ENCODE measurements around the gene IARS2.
"Not testable (repeated sequence)": the region's sequence is repeated elsewhere in the genome, so short reads cannot be mapped to it uniquely, and the experiment has no call there.

Gene IARS2

DNA sequence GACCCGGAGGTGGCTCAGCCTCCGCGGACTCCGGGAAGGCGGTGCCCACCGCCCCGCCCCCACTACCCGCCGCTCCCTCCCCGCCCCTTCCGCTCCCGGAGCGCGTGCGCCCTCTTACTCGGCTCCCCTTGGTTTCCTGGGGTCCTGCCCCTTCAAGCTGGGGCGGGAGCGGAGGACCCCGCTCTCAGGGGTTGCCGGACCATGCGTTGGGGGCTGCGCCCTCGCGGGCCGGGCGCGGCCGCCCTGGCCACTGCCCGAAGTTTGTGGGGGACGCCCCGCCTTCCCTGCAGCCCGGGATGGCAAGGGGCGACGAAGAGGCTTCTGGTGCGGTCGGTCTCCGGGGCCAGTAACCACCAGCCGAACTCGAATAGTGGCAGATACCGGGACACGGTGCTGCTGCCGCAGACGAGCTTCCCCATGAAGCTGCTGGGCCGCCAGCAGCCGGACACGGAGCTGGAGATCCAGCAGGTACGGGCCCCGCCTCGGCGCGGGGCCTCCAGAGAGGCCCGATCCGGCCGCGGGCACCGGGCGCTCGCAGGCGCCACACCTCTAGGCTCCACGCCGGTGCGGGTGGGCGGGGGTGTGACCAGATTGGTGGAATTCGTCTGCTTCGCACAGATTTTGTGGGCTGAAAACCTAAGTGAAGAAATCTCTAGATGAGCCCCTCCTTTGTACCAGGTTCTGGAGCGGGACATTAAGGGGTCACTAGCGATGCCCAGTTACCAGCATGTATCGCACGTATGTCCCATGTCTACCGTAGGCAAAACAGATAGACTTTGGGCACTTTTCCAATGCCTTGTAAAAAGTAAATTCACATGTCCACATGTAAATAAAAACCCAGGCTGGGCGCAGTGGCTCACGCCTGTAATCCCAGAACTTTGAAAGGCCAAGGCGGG, at the start of gene IARS2:
IARS2 (plus strand) TSS at position 117 of the 896 bp plus-strand sequence; CDS start at position 202, 85 bp downstream.
- H3K36me3 Mint-ChIP-seq (ENCODE audit: low read depth): peaks cover 14% of the 10 kb centered on the region
- H3K4me1 Mint-ChIP-seq (ENCODE audit: low read depth): peaks cover 17% of the 10 kb centered on the region
- peak within 1 kb of the TSS; percentile 46 for H3K4me3 Mint-ChIP-seq
- no peaks in the 10 kb centered on the region for H3K9me3 Mint-ChIP-seq
- peak within 1 kb of the TSS; percentile 26 for H3K27ac Mint-ChIP-seq
- H3K27me3 Mint-ChIP-seq (ENCODE audit: low read depth): no peaks in the 10 kb centered on the region

DNA sequence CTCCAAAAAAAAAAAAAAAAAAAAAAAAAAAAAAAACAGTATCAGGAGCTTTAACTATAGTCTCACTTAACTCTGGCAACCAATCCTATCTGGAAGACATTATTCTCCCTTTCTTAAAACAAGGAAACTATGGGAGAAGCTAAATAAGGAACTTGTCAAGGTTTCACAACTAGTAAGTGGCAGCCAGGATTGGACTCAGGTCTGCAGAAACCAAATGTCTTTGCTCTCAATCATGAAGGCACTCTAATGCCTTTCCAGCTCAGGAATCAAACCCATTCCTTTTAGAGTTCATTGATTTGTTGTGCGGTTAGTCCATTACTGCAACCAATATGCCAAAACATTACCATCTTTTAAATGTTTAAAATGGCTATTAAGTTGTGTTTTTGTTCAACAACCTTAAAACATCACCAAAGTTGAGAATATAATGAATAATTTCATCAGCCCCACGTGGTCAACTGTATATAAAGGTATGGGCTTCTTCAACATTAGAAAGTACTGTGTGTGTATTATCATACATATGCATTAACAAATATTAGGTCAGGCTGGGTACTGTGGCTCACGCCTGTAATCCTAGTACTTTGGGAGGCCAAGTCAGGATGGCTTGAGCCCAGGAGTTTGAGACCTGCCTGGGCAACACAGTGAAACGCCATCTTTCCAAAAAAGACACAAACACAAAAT, 49.1 kb upstream of the IARS2 start:
- Mint-ChIP-seq H3K27ac (peak overlapping the region; percentile 98), H3K4me1 (ENCODE audit: low read depth) (peaks cover 26% of the 10 kb centered on the region), H3K9me3 (no peaks in the 10 kb centered on the region), H3K36me3 (ENCODE audit: low read depth) (peaks cover 5% of the 10 kb centered on the region), H3K4me3 (peak overlapping the region; percentile 99), H3K27me3 (ENCODE audit: low read depth) (no peaks in the 10 kb centered on the region)

DNA sequence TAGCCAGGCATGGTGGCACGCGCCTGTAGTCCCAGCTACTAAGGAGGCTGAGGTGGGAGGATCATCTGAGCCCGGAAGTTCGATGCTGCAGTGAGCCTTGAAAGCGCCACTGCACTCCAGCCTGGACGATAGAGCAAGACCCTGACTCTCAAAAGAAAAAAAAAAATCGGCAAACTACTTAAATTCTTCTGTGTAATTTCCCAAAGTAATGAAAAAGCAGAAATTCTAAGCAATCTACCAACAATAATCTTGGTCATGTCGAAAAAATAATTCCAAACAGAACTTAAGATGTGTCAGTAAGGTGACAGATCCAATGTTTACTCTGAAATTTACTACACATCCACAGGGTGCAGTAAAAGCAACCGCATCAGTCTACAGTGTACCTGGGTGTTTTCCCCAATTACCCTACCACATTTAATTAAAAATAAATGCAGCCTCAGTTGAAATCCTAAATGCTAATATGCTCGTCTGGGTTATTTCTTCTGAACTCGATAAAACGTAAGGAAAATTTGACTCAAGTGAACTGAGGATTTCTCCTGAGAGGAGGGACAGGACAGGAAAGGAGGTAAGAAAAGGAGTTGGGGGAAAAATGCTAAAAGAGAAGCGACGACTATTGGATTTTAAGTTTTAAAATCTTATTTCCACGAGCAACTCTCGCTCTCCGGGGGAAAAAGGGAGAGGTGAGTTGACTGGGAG, 48.4 kb upstream of the IARS2 start:
- Mint-ChIP-seq H3K27ac (peak overlapping the region; percentile 98), H3K4me3 (peak overlapping the region; percentile 99), H3K4me1 (ENCODE audit: low read depth) (peaks cover 26% of the 10 kb centered on the region), H3K9me3 (no peaks in the 10 kb centered on the region), H3K36me3 (ENCODE audit: low read depth) (peaks cover 5% of the 10 kb centered on the region), H3K27me3 (ENCODE audit: low read depth) (no peaks in the 10 kb centered on the region)

DNA sequence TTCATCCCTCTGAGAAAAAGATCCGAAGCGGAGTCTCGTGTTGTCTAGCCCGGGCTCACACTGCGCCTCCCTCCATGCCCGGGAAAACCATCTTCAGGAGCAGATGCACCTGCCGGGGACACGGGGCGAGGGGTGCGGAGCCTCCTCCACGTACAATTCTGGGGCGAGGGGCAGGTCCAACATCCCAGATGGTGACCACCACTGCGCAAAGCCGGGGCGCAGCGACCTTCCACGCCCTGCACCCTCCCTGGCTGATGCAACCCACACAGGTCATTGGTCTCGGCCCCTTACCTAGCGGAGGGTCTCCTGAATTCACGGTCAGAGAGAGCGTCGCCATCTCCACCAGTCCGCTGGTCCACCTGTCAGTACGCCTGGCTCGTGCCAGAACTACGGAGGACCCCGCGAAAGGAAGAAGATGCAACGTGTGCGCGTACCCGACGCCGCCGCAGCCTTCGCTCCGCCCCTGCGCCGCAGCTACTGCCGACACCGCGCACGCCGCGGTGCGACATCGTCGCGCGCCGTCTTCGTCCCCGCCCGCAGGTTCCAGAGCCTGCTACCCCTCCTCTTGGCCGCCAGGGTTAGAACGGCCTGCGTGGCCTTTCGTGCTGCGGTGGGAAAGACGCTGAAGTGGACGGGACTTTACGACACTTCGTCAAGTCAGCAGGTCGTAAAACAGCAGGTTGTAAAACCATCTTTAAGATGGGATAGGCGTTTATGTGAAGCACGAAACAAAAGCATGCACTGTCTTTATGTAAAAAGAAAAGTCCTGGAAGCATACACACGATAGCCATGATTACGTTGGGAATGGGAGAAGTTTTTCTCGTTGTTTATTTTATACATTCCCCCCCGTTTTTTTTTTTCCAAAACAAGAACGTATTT, 47.6 kb upstream of the IARS2 start, which contains the start of gene EPRS1:
EPRS1 (minus strand) TSS at position 454 of the 879 bp plus-strand sequence; CDS start at position 337, 117 bp downstream.
- Mint-ChIP-seq H3K4me1 (ENCODE audit: low read depth) (peaks cover 26% of the 10 kb centered on the region), H3K27ac (peak within 1 kb of the TSS; percentile 98), H3K9me3 (no peaks in the 10 kb centered on the region), H3K36me3 (ENCODE audit: low read depth) (peaks cover 5% of the 10 kb centered on the region), H3K27me3 (ENCODE audit: low read depth) (no peaks in the 10 kb centered on the region), H3K4me3 (peak within 1 kb of the TSS; percentile 99)

DNA sequence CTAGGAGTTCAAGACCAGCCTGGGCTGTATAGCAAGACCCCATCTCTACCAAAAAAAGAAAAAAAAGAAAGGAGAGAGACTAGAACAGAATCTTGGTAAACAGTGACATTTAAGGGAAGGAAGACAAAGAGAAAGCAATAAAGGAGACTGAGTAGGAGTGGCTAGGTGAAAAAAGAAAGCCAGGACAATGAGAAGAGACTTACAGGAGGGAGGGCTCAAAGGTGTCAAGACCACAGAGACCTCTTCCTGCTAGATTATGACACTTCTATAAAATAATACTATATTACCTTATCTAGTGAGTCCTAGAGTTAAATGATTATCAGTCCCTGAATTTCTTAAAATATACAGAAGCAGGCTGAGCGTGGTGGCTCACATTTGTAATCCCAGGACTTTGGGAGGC, 37.6 kb upstream of the IARS2 start:
- Mint-ChIP-seq H3K4me3 (no peak overlapping the region), H3K9me3 (no peaks in the 10 kb centered on the region), H3K27me3 (ENCODE audit: low read depth) (no peaks in the 10 kb centered on the region), H3K4me1 (ENCODE audit: low read depth) (peaks cover 6% of the 10 kb centered on the region), H3K27ac (peak overlapping the region; percentile 57), H3K36me3 (ENCODE audit: low read depth) (peaks cover 5% of the 10 kb centered on the region)

DNA sequence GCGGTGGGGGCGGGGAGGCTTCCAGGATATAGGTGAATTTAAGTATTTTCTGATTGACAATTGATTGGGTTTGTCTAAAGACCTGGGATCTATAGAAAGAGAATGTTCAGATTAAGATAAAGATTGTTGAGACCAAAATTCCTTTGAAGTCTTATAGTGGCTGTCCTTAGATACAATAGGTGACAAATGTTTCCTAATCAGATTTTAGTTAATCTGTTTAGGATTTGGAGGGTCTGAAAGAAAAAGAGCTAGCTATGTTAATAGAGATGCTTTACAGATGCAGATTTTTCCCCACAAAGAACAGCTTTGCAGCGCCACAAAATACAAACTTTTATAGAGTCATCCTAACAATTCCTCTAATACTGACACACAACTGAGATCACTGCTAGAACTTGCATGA, 33.1 kb upstream of the IARS2 start:
- no peaks in the 10 kb centered on the region for H3K27me3 Mint-ChIP-seq (ENCODE audit: low read depth)
- H3K9me3 Mint-ChIP-seq: no peaks in the 10 kb centered on the region
- peaks cover 5% of the 10 kb centered on the region for H3K4me1 Mint-ChIP-seq (ENCODE audit: low read depth)
- peaks cover 20% of the 10 kb centered on the region for H3K36me3 Mint-ChIP-seq (ENCODE audit: low read depth)
- no peak overlapping the region for H3K4me3 Mint-ChIP-seq
- no peak overlapping the region for H3K27ac Mint-ChIP-seq

DNA sequence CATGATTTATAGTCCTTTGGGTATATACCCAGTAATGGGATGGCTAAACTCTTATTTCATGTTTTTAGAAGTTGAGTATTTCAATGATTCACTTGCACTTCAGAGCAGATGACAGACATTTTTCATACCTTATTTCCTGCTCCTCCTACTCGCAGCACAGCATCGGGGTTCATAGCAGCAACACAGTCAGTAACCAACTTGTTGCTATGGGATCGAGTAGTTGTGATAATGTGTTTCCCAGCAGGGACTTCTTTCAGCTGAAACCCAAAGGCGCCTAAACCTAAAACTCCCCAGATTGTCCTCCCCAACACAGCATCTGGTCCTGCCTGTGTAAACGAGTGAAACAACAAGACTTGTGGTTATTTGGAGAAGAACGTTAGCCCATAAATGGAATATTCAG, 31.3 kb upstream of the IARS2 start:
- Mint-ChIP-seq H3K4me3 (no peak overlapping the region), H3K4me1 (ENCODE audit: low read depth) (no peaks in the 10 kb centered on the region), H3K36me3 (ENCODE audit: low read depth) (peaks cover 17% of the 10 kb centered on the region), H3K27ac (no peak overlapping the region), H3K9me3 (no peaks in the 10 kb centered on the region), H3K27me3 (ENCODE audit: low read depth) (no peaks in the 10 kb centered on the region)

DNA sequence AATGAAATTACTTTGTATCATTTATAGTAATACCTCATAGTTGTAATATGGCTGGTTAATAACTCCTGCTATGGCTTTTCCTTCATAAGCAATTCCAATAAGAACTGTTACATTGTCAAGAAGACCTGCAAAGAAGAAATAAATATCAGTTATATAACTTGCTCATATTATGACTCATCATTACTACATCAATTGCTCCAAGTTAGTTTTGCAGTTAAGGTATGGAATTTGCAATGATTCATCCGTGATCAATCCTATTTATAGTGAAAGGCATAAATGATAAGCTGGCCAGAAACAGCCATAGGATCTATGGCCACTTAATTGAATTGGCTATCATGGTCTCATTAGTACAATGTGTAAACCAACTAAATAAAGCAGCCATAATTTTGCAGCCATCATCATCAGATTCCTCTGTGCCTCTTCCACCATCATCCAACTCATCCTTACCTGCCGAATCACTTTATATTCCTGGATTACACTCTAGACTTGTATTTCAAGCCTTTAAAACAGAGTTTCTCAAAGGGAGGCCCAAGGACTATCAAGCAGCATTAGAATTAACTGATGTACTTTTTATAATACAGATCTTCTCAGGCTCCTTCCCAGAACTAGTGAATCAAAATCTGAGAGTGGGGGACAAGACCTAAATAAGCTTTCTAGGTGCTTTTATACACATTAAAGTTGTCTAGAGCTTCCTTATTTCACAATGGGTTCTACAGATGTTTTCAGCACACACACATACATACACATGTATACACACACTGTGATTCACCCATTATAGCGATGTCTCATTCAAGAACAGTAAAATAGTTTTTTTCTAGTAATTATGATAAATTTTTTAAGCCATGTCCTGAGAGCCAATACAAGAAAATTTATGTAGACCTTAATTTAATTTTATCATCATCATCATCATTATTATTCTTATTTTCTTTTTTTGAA, 26.4 kb upstream of the IARS2 start:
- Mint-ChIP-seq H3K4me3 (no peak overlapping the region), H3K36me3 (ENCODE audit: low read depth) (peaks cover 20% of the 10 kb centered on the region), H3K27me3 (ENCODE audit: low read depth) (no peaks in the 10 kb centered on the region), H3K27ac (no peak overlapping the region), H3K9me3 (no peaks in the 10 kb centered on the region), H3K4me1 (ENCODE audit: low read depth) (no peaks in the 10 kb centered on the region)

DNA sequence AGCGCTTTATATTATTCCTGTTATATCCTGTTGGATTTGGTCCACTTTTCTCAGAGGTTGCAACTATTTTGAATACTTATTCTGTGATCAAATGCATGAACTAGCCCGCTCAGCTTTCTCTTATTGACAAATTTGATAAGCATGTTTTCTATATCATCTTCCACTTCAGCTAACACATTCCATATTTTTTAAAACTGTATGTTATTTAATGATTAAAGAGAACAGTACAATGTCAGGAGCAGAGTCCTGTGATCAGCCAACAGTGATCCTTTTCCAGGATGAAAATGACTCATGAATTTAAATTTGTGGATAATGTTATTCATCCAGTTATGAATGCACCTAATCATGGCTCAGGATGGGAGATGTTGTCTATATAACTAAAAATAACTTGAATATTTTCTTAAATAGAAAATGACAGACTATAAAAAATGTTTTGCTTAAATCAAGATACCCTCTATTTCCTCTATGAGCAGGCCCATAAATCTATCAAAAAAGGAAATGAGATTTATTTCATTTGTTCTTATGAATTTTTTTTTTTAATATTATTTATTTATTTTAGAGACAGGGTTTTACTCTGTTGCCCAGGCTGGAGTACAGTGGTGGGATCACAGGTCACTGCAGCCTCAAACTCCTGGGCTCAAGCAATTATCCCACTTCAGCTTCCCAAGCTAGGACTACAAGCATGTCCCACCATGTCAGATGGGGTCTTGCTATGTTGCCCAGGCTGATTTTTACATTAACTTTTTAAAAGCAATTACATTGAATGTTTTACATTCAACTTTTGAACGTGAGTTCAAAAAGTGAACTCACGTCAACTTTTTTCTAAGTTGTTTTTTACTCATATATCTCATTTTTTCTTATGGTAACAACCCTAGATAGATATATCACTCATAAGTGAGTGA, 16.8 kb upstream of the IARS2 start:
- H3K27ac Mint-ChIP-seq: no peak overlapping the region
- peaks cover 21% of the 10 kb centered on the region for H3K36me3 Mint-ChIP-seq (ENCODE audit: low read depth)
- H3K27me3 Mint-ChIP-seq (ENCODE audit: low read depth): no peaks in the 10 kb centered on the region
- H3K4me3 Mint-ChIP-seq: no peak overlapping the region
- no peaks in the 10 kb centered on the region for H3K4me1 Mint-ChIP-seq (ENCODE audit: low read depth)
- H3K9me3 Mint-ChIP-seq: peaks cover 5% of the 10 kb centered on the region

DNA sequence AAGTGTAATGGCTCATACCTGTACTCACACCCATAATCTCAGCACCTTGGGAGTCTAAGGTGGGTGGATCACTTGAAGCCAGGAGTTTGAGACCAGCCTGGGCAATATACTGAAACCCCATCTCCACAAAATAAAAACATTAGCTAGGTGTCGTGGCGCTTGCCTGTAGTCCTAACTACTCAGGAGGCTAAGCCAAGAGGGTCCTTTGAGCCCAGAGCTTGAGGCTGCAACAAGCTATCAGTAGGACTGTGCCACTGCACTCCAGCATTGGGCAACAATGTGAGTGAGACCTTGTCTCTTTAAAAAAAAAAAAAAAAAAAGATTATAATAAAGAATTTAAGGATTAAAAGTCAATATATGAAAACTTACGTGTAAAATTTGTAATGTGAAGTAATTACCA, 16.0 kb upstream of the IARS2 start:
- no peak overlapping the region for H3K4me3 Mint-ChIP-seq
- H3K27ac Mint-ChIP-seq: no peak overlapping the region

DNA sequence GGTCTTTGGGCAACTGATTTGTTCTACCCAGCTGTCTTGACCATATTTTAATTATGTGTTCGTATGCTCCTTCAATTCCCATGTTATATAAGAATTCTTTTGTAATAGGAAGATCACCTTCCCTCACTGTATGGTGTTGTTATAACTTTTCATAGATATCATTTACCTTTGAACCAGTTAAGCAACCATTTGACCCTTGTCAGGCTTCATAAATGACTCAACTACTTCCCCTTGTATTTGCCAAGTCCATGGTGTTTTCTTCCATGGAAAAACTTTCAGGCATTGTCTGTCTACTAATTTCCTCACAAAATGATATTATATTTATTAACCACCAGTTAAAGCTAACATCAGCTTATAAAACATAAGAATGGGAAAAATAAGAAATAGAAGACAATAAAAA, 9.5 kb upstream of the IARS2 start:
- Mint-ChIP-seq H3K4me3 (no peak overlapping the region), H3K4me1 (ENCODE audit: low read depth) (peaks cover 2% of the 10 kb centered on the region), H3K36me3 (ENCODE audit: low read depth) (peaks cover 9% of the 10 kb centered on the region), H3K9me3 (peaks cover 5% of the 10 kb centered on the region), H3K27me3 (ENCODE audit: low read depth) (no peaks in the 10 kb centered on the region), H3K27ac (no peak overlapping the region)

More for the DNA sequence above, 16.0 kb upstream of the IARS2 start:
- Mint-ChIP-seq H3K27me3 (ENCODE audit: low read depth) (no peaks in the 10 kb centered on the region), H3K36me3 (ENCODE audit: low read depth) (peaks cover 15% of the 10 kb centered on the region), H3K4me1 (ENCODE audit: low read depth) (no peaks in the 10 kb centered on the region), H3K9me3 (peaks cover 5% of the 10 kb centered on the region)

DNA sequence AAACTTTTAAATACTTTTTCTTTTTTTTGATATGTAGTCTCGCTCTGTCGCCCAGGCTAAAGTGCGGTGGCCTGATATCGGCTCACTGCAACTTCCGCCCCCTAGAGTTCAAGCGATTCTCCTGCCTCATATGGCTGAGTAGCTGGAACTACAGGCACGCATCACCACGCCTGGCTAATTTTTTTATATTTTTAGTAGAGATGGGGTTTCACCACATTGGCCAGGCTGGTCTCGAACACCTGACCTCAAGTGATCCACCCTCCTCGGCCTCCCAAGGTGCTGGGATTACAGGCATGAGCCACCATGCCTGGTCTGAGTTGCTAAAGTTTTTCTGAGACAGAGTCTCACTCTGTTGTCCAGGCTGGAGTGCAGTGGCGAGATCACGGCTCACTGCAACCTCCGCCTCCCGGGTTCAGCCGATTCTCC, 7.7 kb upstream of the IARS2 start:
- H3K36me3 Mint-ChIP-seq (ENCODE audit: low read depth); H3K9me3 Mint-ChIP-seq; H3K4me1 Mint-ChIP-seq (ENCODE audit: low read depth); H3K27ac Mint-ChIP-seq; H3K27me3 Mint-ChIP-seq (ENCODE audit: low read depth); H3K4me3 Mint-ChIP-seq: not testable (repeated sequence)

All from T-helper 1 cell treated with Interleukin-12 subunit alpha and Interleukin-12 subunit beta and Interleukin-4 antibody, amounts not matched to agents 30 μg/mL and 1 μg/mL, for 36 hours (primary cell).